Stimulated activated CD8-positive, alpha-beta memory T cell treated with anti-CD3 and anti-CD28 coated beads, Interleukin-15, amount 100 ng/mL, for 24 hours (primary cell): ENCODE data around the gene THUMPD2.

Experiments used
- DNase-seq: peaks from one replicate; pipeline ENCODE4 v3.0.0-alpha.2; 2020; ENCODE audit warnings: low read depth

Gene THUMPD2

GRCh38 chr2:39718483-39718882 is 60.6 kb downstream of the THUMPD2 start:
- DNase-seq: no peak

GRCh38 chr2:39717067-39717466 is 62.0 kb downstream of the THUMPD2 start:
- no peak for DNase-seq

- no peak for DNase-seq
These were observed 63.2 kb downstream of the THUMPD2 start for GRCh38 chr2:39715822-39716221.

- DNase-seq: no peak
These were observed 64.0 kb downstream of the THUMPD2 start for GRCh38 chr2:39715095-39715494.

- DNase-seq: no peak
These were observed 66.1 kb downstream of the THUMPD2 start for GRCh38 chr2:39712953-39713352.

GRCh38 chr2:39710807-39711206 is 68.3 kb downstream of the THUMPD2 start:
- no peak for DNase-seq

- no peak for DNase-seq
These were observed 71.1 kb downstream of the THUMPD2 start for GRCh38 chr2:39708003-39708402.

GRCh38 chr2:39706945-39707344 is 72.1 kb downstream of the THUMPD2 start:
- no peak for DNase-seq

GRCh38 chr2:39706312-39706711 is 72.7 kb downstream of the THUMPD2 start:
- DNase-seq: no peak

GRCh38 chr2:39705638-39706037 is 73.4 kb downstream of the THUMPD2 start:
- no peak for DNase-seq

GRCh38 chr2:39704540-39704939 is 74.5 kb downstream of the THUMPD2 start:
- DNase-seq: no peak

GRCh38 chr2:39703181-39703872 is 75.7 kb downstream of the THUMPD2 start:
- no peak for DNase-seq

- DNase-seq: no peak
These were observed 77.9 kb downstream of the THUMPD2 start for GRCh38 chr2:39701137-39701536.

GRCh38 chr2:39697454-39697853 is 81.6 kb downstream of the THUMPD2 start:
- no peak for DNase-seq

- no peak for DNase-seq
These were observed 82.2 kb downstream of the THUMPD2 start for GRCh38 chr2:39696838-39697237.

GRCh38 chr2:39696101-39696553 is 82.9 kb downstream of the THUMPD2 start:
- DNase-seq: no peak

- DNase-seq: no peak
These were observed 85.8 kb downstream of the THUMPD2 start for GRCh38 chr2:39693245-39693644.

GRCh38 chr2:39689876-39690275 is 89.2 kb downstream of the THUMPD2 start:
- DNase-seq: no peak

GRCh38 chr2:39689272-39689841 is 89.7 kb downstream of the THUMPD2 start:
- no peak for DNase-seq

GRCh38 chr2:39688181-39688580 is 90.9 kb downstream of the THUMPD2 start:
- no peak for DNase-seq

GRCh38 chr2:39686456-39686855 is 92.6 kb downstream of the THUMPD2 start:
- no peak for DNase-seq
